ENCODE data around the gene LLGL2. TPM values are rescaled to one million over a fixed set of nuclear protein-coding genes. Genes with fewer than 3 reads are reported as not detected.

The LLGL2 gene
- total and polyA plus RNA-seq, 2 donors (not counting 1 experiment from before 2014, with no cell fraction given) = 0.03 to 0.33 TPM

- Histone ChIP-seq H4K20me1 (ENCODE audit: control insufficient read depth, extremely low read depth, insufficient read depth, low read length) (no peaks in the 10 kb centered on the region), H3K27me3 (ENCODE audit: control insufficient read depth, insufficient read depth, low read length) (no peaks in the 10 kb centered on the region), H3K36me3 (ENCODE audit: control insufficient read depth, insufficient read depth, low read length) (peaks cover 13% of the 10 kb centered on the region), H3K9me3 (ENCODE audit: control insufficient read depth, insufficient read depth, low read depth, low read length) (no peaks in the 10 kb centered on the region), H3K4me1 (ENCODE audit: control insufficient read depth, extremely low read depth, insufficient read depth, low read length) (no peaks in the 10 kb centered on the region), H3K79me2 (ENCODE audit: control insufficient read depth, insufficient read depth, low read length) (no peaks in the 10 kb centered on the region), H3K4me2 (ENCODE audit: extremely low read depth, insufficient read depth, low read length) (no peak overlapping the region), H3K27ac (ENCODE audit: insufficient read depth, low read length) (no peak overlapping the region), H3K4me3 (replicated peaks in 1 of 4; ENCODE audit: control extremely low read depth in 1 of 4, insufficient read depth in 1 of 4, low read depth in 3 of 4, low read length in 4 of 4) (no peak overlapping the region), H3K9ac (ENCODE audit: insufficient read depth, low read length) (no peak overlapping the region), H2AFZ (ENCODE audit: low read length) (no peak overlapping the region)
- DNase-seq (ENCODE audit: low read depth in 2 of 2) = no peak
- TF ChIP-seq EZH2 (IDR thresholded peaks at IDR 0.05; ENCODE audit: low read length, missing control alignments) = no peak
Measured at GRCh38 chr17:75492555-75493168, 32.8 kb upstream of the LLGL2 start.

GRCh38 chr17:75493476-75494129 lies 31.9 kb upstream of the LLGL2 start:
- no peak for TF ChIP-seq CTCF (conservative IDR thresholded peaks at IDR 0.05 in 1 of 2, IDR thresholded peaks at IDR 0.05 in 1 of 2; ENCODE audit: low read depth in 1 of 2, low read length in 2 of 2)
- TF ChIP-seq EZH2 (IDR thresholded peaks at IDR 0.05; ENCODE audit: low read length, missing control alignments) = no peak
- Histone ChIP-seq H3K4me2 (ENCODE audit: extremely low read depth, insufficient read depth, low read length) (no peak overlapping the region), H3K9me3 (ENCODE audit: control insufficient read depth, insufficient read depth, low read depth, low read length) (no peaks in the 10 kb centered on the region), H3K4me3 (replicated peaks in 1 of 4; ENCODE audit: control extremely low read depth in 1 of 4, insufficient read depth in 1 of 4, low read depth in 3 of 4, low read length in 4 of 4) (no peak overlapping the region), H3K79me2 (ENCODE audit: control insufficient read depth, insufficient read depth, low read length) (no peaks in the 10 kb centered on the region), H3K4me1 (ENCODE audit: control insufficient read depth, extremely low read depth, insufficient read depth, low read length) (no peaks in the 10 kb centered on the region), H2AFZ (ENCODE audit: low read length) (no peak overlapping the region), H3K9ac (ENCODE audit: insufficient read depth, low read length) (no peak overlapping the region), H3K27ac (ENCODE audit: insufficient read depth, low read length) (no peak overlapping the region), H4K20me1 (ENCODE audit: control insufficient read depth, extremely low read depth, insufficient read depth, low read length) (no peaks in the 10 kb centered on the region), H3K36me3 (ENCODE audit: control insufficient read depth, insufficient read depth, low read length) (peaks cover 16% of the 10 kb centered on the region), H3K27me3 (ENCODE audit: control insufficient read depth, insufficient read depth, low read length) (no peaks in the 10 kb centered on the region)
- DNase-seq (ENCODE audit: low read depth in 2 of 2) = no peak

- Histone ChIP-seq H3K9ac (ENCODE audit: insufficient read depth, low read length) (no peak overlapping the region), H3K4me2 (ENCODE audit: extremely low read depth, insufficient read depth, low read length) (no peak overlapping the region), H3K27me3 (ENCODE audit: control insufficient read depth, insufficient read depth, low read length) (no peaks in the 10 kb centered on the region), H3K9me3 (ENCODE audit: control insufficient read depth, insufficient read depth, low read depth, low read length) (no peaks in the 10 kb centered on the region), H2AFZ (ENCODE audit: low read length) (no peak overlapping the region), H3K4me3 (replicated peaks in 1 of 4; ENCODE audit: control extremely low read depth in 1 of 4, insufficient read depth in 1 of 4, low read depth in 3 of 4, low read length in 4 of 4) (no peak overlapping the region), H3K36me3 (ENCODE audit: control insufficient read depth, insufficient read depth, low read length) (peaks cover 19% of the 10 kb centered on the region), H3K4me1 (ENCODE audit: control insufficient read depth, extremely low read depth, insufficient read depth, low read length) (no peaks in the 10 kb centered on the region), H3K27ac (ENCODE audit: insufficient read depth, low read length) (no peak overlapping the region), H3K79me2 (ENCODE audit: control insufficient read depth, insufficient read depth, low read length) (no peaks in the 10 kb centered on the region), H4K20me1 (ENCODE audit: control insufficient read depth, extremely low read depth, insufficient read depth, low read length) (no peaks in the 10 kb centered on the region)
- TF ChIP-seq EZH2 (IDR thresholded peaks at IDR 0.05; ENCODE audit: low read length, missing control alignments) (no peak), CTCF (conservative IDR thresholded peaks at IDR 0.05 in 1 of 2, IDR thresholded peaks at IDR 0.05 in 1 of 2; ENCODE audit: low read depth in 1 of 2, low read length in 2 of 2) (no peak)
- DNase-seq (ENCODE audit: low read depth in 2 of 2) = no peak
Measured at GRCh38 chr17:75494326-75494877, 31.1 kb upstream of the LLGL2 start.
